Neural cell (in vitro differentiated cells): Measurements from ENCODE around the gene COPS7A. TPM values are rescaled to one million over a fixed set of nuclear protein-coding genes. Genes with fewer than 3 reads are reported as not detected.

Experiments used
- H2AFZ ChIP-seq: fragments of 200-600, 300-800 bp; sonication (generic), shearing (Covaris generic); 2 replicates; pipeline ENCODE4 v1.6.0; 2014; ENCODE audit warnings: low read depth, mild to moderate bottlenecking, antibody characterized with exemption, low read length, moderate library complexity
- H3F3A ChIP-seq: fragments of 200-600 bp; shearing (Covaris generic); 2 replicates; pipeline ENCODE4 v1.6.1; 2016; ENCODE audit warnings: mild to moderate bottlenecking, moderate library complexity, mixed read lengths, antibody characterized with exemption, low read length; ENCODE audit not compliant: insufficient read depth, poor library complexity, severe bottlenecking
- H3K27ac ChIP-seq: fragments of 200-600, 300-800 bp; sonication (generic), shearing (Covaris generic); 2 replicates; pipeline ENCODE4 v1.5.1; 2014; ENCODE audit warnings: mild to moderate bottlenecking, low read length, moderate library complexity
- H3K27me3 ChIP-seq: fragments of 300-800, 200-600 bp; sonication (generic), shearing (Covaris generic); 2 replicates; pipeline ENCODE4 v1.6.0; 2014; ENCODE audit warnings: mild to moderate bottlenecking, low read depth, low read length, moderate library complexity; ENCODE audit not compliant: insufficient read depth
- H3K36me3 ChIP-seq: fragments of 300-800, 200-600 bp; sonication (generic), shearing (Covaris generic); 2 replicates; pipeline ENCODE4 v1.5.1; 2014; ENCODE audit warnings: mild to moderate bottlenecking, antibody characterized with exemption, low read length, moderate library complexity; ENCODE audit not compliant: insufficient read depth
- H3K4me2 ChIP-seq: fragments of 300-800, 200-600 bp; sonication (generic), shearing (Covaris generic); 2 replicates; pipeline ENCODE4 v1.6.0; 2014; ENCODE audit warnings: mild to moderate bottlenecking, low read length
- H3K4me3 ChIP-seq: fragments of 300-800, 200-600 bp; sonication (generic), shearing (Covaris generic); 2 replicates; pipeline ENCODE4 v1.5.1; 2014; ENCODE audit warnings: mild to moderate bottlenecking, low read length, moderate library complexity
- H3K79me2 ChIP-seq: fragments of 200-600 bp; shearing (Covaris generic); replicated peaks from 2 replicates; pipeline ENCODE4 v1.6.0; 2014; ENCODE audit warnings: mild to moderate bottlenecking, low read length, moderate library complexity; ENCODE audit not compliant: insufficient read depth
- H3K9ac ChIP-seq: fragments of 300-800, 200-600 bp; sonication (generic), shearing (Covaris generic); 2 replicates; pipeline ENCODE4 v1.6.1; 2016; ENCODE audit warnings: mild to moderate bottlenecking, low read length, mixed read lengths
- H3K9me2 ChIP-seq: fragments of 200-600 bp; shearing (Covaris generic); 2 replicates; pipeline ENCODE4 v1.6.1; 2016; ENCODE audit warnings: mild to moderate bottlenecking, low read length, mixed read lengths; ENCODE audit not compliant: insufficient read depth
- H3K9me3 ChIP-seq: fragments of 200-600, 300-800 bp; sonication (generic), shearing (Covaris generic); 2 replicates; pipeline ENCODE4 v1.6.1; 2016; ENCODE audit warnings: mild to moderate bottlenecking, mixed run types, low read length, moderate library complexity, mixed read lengths
- H4K20me1 ChIP-seq: fragments of 200-600 bp; shearing (Covaris generic); 2 replicates; pipeline ENCODE4 v1.6.1; 2016; ENCODE audit warnings: mild to moderate bottlenecking, mixed run types; ENCODE audit not compliant: insufficient read depth
- EP300 ChIP-seq: fragments of 450-650 bp; conservative IDR thresholded peaks from 2 replicates; pipeline ENCODE4 v1.6.1; 2014; ENCODE audit warnings: antibody characterized with exemption, mild to moderate bottlenecking, moderate library complexity; ENCODE audit not compliant: poor library complexity, severe bottlenecking
- EZH2 ChIP-seq: fragments of 200-600, 300-800 bp; shearing (Covaris generic), sonication (generic); IDR thresholded peaks from 2 replicates; pipeline ENCODE4 v1.6.1; 2014; ENCODE audit warnings: antibody characterized with exemption, low read length, borderline replicate concordance, mild to moderate bottlenecking; ENCODE audit not compliant: insufficient read depth, poor library complexity, severe bottlenecking
- MXI1 ChIP-seq: fragments of 450-650 bp; conservative IDR thresholded peaks from 2 replicates; pipeline ENCODE4 v1.6.1; 2014; ENCODE audit warnings: antibody characterized with exemption, mild to moderate bottlenecking; ENCODE audit not compliant: poor library complexity, severe bottlenecking
- POLR2AphosphoS5 ChIP-seq: IDR thresholded peaks from 2 replicates; pipeline ENCODE4 v1.6.1; 2012
- RAD21 ChIP-seq: fragments of 450-650 bp; conservative IDR thresholded peaks from 2 replicates; pipeline ENCODE4 v1.6.1; 2014; ENCODE audit warnings: antibody characterized with exemption, mild to moderate bottlenecking, moderate library complexity
- SMC3 ChIP-seq: fragments of 450-650 bp; conservative IDR thresholded peaks from 2 replicates; pipeline ENCODE4 v1.6.1; 2014; ENCODE audit warnings: antibody characterized with exemption, mild to moderate bottlenecking, moderate library complexity; ENCODE audit not compliant: poor library complexity
- TAF1 ChIP-seq: IDR thresholded peaks from 2 replicates; pipeline ENCODE4 v1.6.1; 2012; ENCODE audit warnings: low read depth
- polyA plus RNA-seq: library from polyadenylated mRNA; depleted of rRNA; stranded (reverse); fragments of >200 nt; gene quantifications from 2 replicates; pipeline ENCODE4 v1.2.3, GENCODE V29; 2014
- TF ChIP-seq, protein P1 (sequence below): fragments of 450-650 bp; IDR thresholded peaks from 2 replicates; pipeline ENCODE4 v1.5.1; 2014; ENCODE audit warnings: antibody characterized with exemption, mild to moderate bottlenecking, moderate library complexity; ENCODE audit not compliant: poor library complexity, severe bottlenecking
- TF ChIP-seq, protein P2 (sequence below): IDR thresholded peaks from 2 replicates; pipeline ENCODE4 v1.6.1; 2012; ENCODE audit warnings: borderline replicate concordance

Gene COPS7A
- polyA plus RNA-seq, 1 donor from 2014 or later: 45.8 TPM

DNA sequence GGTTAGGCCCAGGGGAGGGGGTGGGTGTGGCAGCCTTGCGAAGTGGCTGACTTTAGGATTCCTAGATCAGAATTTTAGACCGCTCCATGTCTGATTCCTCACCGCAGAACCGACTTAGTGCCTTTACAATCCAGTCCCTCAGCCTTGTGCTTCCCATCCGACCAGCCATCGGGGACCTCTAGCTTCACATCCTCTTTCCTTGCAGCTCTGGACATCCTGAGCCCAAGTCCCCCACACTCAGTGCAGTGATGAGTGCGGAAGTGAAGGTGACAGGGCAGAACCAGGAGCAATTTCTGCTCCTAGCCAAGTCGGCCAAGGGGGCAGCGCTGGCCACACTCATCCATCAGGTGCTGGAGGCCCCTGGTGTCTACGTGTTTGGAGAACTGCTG, 557 bp downstream of the COPS7A start:
- Histone ChIP-seq H3K4me2 (peak overlapping the region; percentile 65), H4K20me1 (no peaks in the 10 kb centered on the region), H2AFZ (peak overlapping the region; percentile 100), H3F3A (peaks cover 4% of the 10 kb centered on the region), H3K9ac (peak overlapping the region; percentile 71), H3K27me3 (no peaks in the 10 kb centered on the region), H3K36me3 (no peaks in the 10 kb centered on the region), H3K9me2 (no peaks in the 10 kb centered on the region), H3K79me2 (no peaks in the 10 kb centered on the region), H3K9me3 (no peaks in the 10 kb centered on the region), H3K27ac (peak overlapping the region; percentile 87), H3K4me3 (peak overlapping the region; percentile 69)
- no peak for TF ChIP-seq SMC3
- peak; percentile 10 for TF ChIP-seq MXI1
- TF ChIP-seq POLR2AphosphoS5: no peak

- H2AFZ ChIP-seq: no peak overlapping the region
- H3K9ac ChIP-seq: no peak overlapping the region
- H3K27ac ChIP-seq: no peak overlapping the region
- no peaks in the 10 kb centered on the region for H3K36me3 ChIP-seq
- H3K27me3 ChIP-seq: no peaks in the 10 kb centered on the region
- H4K20me1 ChIP-seq: no peaks in the 10 kb centered on the region
- H3K9me3 ChIP-seq: no peaks in the 10 kb centered on the region
- no peak overlapping the region for H3K4me2 ChIP-seq
- peaks cover 4% of the 10 kb centered on the region for H3F3A ChIP-seq
- peak overlapping the region; percentile 69 for H3K4me3 ChIP-seq
- no peaks in the 10 kb centered on the region for H3K9me2 ChIP-seq
- TF ChIP-seq, protein P1, sequence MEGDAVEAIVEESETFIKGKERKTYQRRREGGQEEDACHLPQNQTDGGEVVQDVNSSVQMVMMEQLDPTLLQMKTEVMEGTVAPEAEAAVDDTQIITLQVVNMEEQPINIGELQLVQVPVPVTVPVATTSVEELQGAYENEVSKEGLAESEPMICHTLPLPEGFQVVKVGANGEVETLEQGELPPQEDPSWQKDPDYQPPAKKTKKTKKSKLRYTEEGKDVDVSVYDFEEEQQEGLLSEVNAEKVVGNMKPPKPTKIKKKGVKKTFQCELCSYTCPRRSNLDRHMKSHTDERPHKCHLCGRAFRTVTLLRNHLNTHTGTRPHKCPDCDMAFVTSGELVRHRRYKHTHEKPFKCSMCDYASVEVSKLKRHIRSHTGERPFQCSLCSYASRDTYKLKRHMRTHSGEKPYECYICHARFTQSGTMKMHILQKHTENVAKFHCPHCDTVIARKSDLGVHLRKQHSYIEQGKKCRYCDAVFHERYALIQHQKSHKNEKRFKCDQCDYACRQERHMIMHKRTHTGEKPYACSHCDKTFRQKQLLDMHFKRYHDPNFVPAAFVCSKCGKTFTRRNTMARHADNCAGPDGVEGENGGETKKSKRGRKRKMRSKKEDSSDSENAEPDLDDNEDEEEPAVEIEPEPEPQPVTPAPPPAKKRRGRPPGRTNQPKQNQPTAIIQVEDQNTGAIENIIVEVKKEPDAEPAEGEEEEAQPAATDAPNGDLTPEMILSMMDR: no peak
- no peak for TF ChIP-seq SMC3
- no peak for TF ChIP-seq EZH2
- TF ChIP-seq MXI1: no peak
- TF ChIP-seq TAF1: no peak
- TF ChIP-seq, protein P2, sequence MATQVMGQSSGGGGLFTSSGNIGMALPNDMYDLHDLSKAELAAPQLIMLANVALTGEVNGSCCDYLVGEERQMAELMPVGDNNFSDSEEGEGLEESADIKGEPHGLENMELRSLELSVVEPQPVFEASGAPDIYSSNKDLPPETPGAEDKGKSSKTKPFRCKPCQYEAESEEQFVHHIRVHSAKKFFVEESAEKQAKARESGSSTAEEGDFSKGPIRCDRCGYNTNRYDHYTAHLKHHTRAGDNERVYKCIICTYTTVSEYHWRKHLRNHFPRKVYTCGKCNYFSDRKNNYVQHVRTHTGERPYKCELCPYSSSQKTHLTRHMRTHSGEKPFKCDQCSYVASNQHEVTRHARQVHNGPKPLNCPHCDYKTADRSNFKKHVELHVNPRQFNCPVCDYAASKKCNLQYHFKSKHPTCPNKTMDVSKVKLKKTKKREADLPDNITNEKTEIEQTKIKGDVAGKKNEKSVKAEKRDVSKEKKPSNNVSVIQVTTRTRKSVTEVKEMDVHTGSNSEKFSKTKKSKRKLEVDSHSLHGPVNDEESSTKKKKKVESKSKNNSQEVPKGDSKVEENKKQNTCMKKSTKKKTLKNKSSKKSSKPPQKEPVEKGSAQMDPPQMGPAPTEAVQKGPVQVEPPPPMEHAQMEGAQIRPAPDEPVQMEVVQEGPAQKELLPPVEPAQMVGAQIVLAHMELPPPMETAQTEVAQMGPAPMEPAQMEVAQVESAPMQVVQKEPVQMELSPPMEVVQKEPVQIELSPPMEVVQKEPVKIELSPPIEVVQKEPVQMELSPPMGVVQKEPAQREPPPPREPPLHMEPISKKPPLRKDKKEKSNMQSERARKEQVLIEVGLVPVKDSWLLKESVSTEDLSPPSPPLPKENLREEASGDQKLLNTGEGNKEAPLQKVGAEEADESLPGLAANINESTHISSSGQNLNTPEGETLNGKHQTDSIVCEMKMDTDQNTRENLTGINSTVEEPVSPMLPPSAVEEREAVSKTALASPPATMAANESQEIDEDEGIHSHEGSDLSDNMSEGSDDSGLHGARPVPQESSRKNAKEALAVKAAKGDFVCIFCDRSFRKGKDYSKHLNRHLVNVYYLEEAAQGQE: no peak
- TF ChIP-seq RAD21: no peak
- no peak for TF ChIP-seq POLR2AphosphoS5
- TF ChIP-seq EP300: no peak
- no peaks in the 10 kb centered on the region for H3K79me2 ChIP-seq
These were observed 1.5 kb downstream of the COPS7A start for GRCh38 chr12:6725350-6725749.

- Histone ChIP-seq H3K9ac (no peak overlapping the region), H2AFZ (no peak overlapping the region), H3K4me2 (no peak overlapping the region), H3K27me3 (no peaks in the 10 kb centered on the region), H3K9me2 (no peaks in the 10 kb centered on the region), H3K4me3 (no peak overlapping the region), H3K36me3 (no peaks in the 10 kb centered on the region), H4K20me1 (no peaks in the 10 kb centered on the region), H3F3A (no peaks in the 10 kb centered on the region), H3K79me2 (no peaks in the 10 kb centered on the region), H3K9me3 (no peaks in the 10 kb centered on the region), H3K27ac (no peak overlapping the region)
- TF ChIP-seq, protein P1: no peak
- no peak for TF ChIP-seq RAD21
These were observed 5.3 kb downstream of the COPS7A start for GRCh38 chr12:6729186-6729585.
